ENCODE measurements around the gene PRMT7.

DNA sequence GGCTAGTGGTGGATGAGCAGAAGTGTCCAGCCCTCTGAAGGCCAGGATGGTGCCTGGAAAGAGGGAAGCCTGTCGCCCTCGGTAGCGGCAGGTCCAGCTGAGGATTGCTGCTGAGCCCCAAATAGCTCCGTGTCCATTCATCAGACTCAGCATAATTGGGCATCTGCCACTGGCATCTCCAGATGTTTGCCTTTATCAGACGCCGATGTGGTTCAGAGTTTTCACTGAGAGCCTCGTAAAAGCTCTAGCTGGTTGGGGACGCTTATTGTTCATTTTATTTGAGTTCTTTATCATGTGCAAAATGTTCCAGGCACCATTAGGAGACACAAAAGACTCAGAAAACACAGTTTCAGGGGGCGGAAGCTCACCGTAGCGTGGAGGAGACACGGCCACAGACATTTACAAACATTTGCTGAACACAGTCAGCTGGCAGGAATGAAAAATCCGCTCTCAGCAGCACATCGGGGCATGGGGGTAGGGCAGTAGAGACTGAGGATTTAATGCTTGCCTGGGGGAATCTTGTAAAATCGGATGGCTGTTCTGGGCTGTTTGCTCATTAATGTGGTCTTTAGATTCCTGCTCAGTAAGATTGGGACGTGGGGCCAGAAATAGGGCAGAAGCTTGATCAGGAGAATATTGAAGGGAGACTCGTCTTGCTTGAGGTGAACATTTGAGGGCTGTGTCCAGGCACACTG, 95.8 kb downstream of the PRMT7 start:
- TF ChIP-seq POLR2AphosphoS5 (IDR thresholded peaks at IDR 0.05; ENCODE audit: low read depth, low read length) = no peak
- TF ChIP-seq, protein P1, sequence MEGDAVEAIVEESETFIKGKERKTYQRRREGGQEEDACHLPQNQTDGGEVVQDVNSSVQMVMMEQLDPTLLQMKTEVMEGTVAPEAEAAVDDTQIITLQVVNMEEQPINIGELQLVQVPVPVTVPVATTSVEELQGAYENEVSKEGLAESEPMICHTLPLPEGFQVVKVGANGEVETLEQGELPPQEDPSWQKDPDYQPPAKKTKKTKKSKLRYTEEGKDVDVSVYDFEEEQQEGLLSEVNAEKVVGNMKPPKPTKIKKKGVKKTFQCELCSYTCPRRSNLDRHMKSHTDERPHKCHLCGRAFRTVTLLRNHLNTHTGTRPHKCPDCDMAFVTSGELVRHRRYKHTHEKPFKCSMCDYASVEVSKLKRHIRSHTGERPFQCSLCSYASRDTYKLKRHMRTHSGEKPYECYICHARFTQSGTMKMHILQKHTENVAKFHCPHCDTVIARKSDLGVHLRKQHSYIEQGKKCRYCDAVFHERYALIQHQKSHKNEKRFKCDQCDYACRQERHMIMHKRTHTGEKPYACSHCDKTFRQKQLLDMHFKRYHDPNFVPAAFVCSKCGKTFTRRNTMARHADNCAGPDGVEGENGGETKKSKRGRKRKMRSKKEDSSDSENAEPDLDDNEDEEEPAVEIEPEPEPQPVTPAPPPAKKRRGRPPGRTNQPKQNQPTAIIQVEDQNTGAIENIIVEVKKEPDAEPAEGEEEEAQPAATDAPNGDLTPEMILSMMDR (IDR thresholded peaks at IDR 0.05) = no peak
- no peak for TF ChIP-seq TCF7L2 (IDR thresholded peaks at IDR 0.05; ENCODE audit: low read depth, low read length)
- TF ChIP-seq REST (IDR thresholded peaks at IDR 0.05; ENCODE audit: insufficient read depth in 1 of 2, low read depth in 2 of 2, low read length in 1 of 2) = no peak

Data from Panc1 (cell line).